NCI-H1694 treated with DMSO at 0.1 percent for 48 hours (cell line): ENCODE results near the gene NEK7.

Experiments
- DNase-seq: peaks from one replicate; lab custom pipeline; 2025; lab: John Stamatoyannopoulos, UW

The NEK7 gene

DNA sequence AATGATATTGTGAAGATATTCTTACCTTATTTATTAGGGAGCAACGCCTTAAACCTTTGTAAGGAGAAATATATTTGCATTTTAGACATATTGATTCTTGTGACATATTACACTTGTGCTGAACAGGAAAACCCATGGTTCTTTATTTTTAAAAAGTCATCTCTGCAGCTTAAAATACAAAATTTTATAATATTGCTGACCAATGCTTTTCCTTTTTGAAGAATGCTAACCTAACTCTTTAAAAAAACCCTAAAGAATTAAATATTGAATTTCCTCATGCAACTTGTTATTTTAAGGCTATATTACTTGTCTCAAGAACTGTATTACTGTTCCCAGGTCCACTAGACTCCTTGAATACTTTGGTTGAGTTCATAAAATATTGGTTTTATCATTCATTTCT is 99.0 kb downstream of the NEK7 start:
- DNase-seq: no peak

DNA sequence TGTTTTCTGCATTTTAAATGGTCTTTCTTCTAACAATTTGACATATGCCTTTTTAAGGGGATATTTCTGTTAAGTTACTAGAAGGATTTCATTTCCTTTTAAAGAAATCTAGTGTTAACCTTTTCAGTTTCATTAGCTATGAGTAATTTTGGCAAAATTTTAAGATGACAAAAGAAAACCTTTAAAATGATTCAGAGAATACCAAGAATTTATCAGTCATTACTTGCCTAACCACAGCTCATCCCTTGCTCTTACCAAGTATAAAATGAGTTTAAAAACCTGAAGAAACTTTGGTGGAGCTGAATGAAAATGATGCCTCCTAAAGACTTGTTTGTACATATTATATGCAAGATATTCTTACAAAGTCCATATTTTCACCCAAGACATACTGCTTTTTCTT is 101.7 kb downstream of the NEK7 start:
- DNase-seq: no peak

DNA sequence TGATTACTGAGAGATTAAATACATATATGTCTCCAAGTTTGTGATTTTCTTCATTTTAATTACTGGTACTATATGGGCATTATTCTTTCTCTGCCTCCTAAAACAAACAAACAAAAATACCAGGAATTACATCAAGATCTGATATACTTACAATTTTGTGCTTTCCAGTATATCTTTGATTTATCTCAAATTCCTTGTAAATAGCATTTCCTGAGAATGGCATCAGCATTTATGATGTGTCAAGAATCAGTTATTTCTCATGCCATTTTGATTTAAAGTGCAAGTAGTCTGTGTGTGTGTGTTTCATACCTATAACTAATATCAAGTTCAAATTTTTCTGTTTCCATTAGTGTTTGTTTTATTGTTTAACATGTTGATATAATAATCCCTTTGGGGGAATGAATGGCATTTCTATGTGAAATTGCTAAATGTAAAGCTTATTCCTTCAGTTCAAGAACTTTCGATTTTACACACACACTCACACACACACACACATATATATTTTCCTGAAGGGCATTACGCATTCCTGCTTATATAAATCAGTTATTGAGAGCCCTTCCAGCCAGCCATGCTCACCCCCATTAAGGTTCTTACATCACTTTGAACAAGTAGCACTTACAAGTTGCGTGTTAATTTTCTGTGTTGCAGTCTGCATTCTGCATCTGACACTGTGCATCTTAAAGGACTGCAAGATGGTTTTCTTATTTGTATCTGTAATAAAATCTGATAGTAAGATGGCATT is 102.7 kb downstream of the NEK7 start:
- DNase-seq: no peak

DNA sequence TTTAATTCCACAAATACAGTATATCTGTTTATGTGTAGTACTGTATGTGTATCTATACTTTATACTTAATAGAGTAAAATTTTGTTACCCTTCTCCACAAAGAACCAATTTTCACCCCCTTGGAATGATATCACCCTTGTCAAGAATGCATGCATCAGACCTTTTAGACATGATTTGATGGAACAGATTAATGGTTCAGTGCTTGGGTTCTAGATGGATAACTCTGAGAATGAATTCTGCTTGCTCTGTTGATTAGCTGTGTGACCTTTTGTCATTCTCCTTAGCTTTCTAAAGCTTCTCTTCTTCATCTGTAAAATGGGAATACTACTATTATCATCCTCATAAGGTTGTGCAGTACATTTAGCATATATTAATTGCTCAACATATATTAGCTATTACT is 105.1 kb downstream of the NEK7 start:
- DNase-seq: no peak

DNA sequence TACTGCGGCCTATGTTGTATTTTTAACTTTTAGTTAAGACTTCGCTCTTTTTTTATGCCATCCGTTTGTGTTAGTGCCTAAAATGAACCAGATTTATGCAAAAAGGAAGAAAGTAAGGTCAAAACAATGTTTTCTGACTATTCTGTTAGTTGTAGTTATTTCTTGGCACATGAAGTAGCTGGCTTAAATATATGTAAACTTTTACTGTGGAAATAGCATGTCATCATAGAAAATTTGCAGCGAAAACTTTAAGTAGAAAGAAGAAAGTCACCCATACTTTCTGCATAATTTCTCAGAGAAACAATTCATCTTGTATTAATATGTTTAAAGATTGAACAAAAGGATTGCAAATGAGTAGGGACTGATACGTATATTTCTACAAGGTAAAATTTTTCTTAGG is 106.4 kb downstream of the NEK7 start:
- no peak for DNase-seq

DNA sequence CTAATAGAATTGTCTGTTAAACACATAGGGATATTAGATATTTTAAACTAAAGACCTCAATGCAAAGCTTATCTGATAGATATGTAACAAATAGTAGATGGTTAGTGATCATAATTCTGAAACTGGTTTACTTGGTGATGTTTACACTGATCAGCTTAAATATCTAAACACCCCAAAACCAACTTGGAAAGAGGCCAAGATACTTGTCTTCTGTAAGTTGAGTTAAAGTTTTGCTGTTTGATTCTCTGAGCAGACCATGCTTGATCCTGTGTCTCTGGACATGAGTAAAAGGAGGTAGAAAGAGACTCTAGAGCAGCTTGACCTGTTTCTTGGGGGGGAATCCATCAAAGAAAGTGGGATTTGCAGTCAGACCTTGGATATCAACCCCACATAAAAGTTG is 107.5 kb downstream of the NEK7 start:
- no peak for DNase-seq

DNA sequence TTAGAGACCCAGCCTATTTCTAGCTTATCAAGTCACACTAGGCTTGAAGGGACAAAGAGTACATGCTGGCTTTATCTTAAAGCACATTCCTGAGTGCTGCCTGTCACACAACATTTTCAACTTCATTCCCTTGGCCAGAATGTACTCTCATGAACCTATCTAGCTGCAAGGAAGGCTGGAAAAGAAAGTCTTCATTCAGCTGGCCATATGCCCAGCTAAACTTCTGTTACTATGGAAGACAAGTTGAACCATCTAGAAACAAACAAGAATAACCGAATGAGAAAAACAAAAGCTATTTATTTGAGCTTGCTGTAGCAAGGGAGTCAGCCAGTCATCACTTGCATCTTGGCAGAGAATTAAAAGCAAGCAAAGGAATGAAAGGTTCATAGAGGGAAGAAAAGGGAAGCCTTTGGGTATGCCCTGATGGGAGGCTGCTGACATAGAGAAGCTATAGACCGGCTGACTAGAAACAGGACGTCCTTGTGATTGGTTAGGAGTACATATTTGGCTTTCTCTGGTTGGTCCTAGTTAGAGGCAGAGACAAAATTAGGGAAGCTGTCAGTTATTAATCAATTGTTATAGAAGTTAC is 108.4 kb downstream of the NEK7 start:
- DNase-seq: no peak

DNA sequence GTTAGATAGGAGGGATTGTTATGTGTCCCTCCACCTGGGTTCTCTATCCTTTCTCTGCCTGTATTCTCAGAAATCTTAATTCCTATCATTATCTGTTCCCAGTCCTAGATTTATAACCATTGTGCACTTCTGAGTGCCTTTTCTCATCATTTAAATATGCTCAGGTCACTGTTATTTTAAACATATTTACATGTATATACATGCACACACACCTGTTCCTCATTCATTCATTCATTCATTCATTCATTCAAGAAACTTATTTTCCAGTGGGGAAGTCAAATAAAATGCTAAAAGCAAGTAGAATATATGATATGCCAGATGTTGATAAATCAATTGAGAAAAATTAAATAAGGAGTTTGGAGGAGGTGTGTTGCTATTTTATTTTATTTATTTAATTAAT is 110.3 kb downstream of the NEK7 start:
- DNase-seq: no peak

DNA sequence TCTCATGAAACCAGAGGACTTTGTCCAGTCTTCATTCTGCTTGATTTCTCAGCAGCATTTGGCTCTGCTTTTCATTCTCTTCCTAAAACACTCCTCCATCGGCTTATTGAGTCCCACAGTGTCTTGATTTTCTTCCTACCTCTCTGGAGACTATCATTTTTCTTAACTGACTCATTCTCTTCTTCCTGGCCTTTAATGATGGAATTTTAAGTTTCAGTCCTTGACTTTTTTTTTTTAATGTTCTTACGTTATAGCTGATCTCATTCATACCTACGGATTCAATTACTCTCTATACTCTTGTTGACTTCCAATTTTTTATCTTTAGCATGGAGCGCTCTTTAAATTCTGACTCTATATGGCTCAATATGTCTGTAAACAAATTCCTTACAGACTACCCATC is 111.1 kb downstream of the NEK7 start:
- DNase-seq: no peak

DNA sequence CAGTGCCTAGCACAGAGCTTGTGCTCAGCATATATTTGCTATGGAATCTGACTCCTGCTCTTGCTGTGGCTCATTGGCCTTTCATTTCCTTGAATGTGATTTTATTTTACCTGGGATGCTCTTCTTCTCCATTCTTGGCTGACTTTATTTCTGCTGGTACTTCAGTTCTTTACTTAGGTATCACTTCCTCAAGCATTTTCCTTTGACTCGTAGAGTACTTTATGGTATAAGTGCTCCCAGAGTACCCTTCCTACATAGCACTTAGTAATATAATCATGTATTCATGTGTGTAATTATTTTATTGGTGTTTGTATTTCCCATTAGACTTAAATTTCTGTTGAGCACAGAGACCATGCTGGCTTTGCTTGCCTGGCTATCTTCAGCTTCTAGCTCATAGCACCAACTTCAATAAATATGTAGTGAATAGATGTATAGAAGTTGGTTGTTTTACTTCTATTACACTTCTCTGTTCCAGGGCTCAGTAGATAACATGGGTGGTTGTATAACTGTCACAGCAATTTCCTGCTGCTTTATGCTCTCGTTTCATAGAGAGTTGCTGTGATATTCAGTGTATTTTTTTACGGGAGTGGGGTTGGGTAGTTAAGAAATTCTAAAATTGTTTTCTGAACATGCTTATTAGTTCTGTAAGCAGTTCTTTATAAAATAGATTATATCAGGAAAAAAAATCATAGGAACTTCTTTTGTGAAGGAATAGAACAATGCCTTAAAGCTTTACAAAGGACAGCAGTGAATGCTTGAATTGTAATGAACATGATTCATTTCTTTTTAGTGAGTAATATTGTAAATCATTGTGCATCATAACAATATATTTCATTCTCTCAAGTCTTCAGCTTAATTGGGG is 112.2 kb downstream of the NEK7 start:
- DNase-seq: no peak

DNA sequence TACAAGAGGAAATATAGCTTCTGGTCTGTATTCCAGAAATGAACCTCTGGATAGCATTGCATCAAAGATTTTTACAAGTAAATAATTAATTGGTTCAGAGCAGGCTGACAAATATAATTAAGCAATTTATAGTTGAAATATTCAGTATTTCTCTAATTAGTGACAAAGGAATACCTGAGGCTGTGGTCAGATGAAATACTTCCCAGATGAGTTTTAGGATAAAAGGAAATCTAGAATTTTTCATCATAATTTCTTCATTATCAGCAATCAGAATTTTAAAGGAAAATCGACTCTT is 112.8 kb downstream of the NEK7 start:
- no peak for DNase-seq

DNA sequence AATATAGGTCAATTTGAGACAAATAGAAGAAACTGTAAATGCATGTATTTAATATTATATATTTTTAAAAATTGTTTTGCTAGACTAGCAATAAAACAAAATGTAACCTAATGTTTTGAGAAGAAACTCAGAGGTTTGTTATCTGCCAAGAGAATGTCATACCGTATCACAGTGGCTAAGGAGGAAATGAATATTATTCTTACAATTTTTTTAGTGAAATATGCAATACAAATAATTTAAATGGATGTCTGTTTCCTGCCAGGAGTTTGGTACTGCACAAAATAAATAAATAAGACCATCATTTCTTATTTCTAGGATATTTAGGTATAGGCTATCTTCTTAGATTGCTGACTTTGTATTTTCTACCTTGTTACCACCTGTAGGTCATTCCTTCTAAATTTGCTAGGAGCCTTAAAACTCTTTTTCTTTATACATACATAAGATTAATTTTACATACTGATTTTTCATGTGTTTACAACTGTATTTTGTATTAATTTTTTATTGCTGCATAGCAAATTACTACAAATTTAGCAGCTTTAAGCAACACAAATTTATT is 113.6 kb downstream of the NEK7 start:
- DNase-seq: no peak

DNA sequence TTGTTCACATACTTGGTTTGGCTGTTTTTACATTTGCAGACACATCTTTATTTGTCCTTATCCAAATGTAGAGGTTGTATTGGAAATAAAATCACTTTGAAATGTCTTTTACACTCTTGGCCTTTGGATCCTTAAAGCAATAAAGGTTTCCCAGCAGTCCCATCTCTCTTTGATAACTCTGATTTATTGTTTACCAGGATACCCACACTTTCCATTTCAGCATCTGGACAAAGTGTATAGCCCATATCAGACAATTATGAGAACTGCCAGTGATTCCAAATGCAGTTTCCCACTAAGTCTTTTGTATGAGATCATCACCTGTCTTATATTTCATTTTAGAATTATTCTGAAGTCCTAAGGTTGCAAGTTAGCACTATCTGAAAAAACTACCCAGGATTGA is 114.7 kb downstream of the NEK7 start:
- no peak for DNase-seq

DNA sequence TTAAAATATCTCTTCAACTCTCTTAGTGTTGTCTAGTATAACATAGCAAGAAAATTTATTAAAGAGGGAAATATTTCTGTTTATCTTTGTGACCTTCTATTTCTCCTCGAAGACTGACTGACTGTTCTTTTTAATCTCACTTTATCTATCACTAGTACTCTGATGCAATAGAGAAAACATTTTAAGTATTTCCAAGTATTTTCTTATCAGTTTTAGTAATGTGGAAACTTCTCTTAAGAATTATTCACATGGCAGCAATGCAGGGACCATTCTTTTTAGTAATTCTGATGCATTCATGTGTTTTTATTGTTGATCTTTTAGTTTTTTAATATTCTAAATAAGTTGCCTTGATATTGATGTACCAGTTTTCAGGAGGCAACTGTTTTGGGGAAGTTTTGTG is 115.7 kb downstream of the NEK7 start:
- DNase-seq: no peak

DNA sequence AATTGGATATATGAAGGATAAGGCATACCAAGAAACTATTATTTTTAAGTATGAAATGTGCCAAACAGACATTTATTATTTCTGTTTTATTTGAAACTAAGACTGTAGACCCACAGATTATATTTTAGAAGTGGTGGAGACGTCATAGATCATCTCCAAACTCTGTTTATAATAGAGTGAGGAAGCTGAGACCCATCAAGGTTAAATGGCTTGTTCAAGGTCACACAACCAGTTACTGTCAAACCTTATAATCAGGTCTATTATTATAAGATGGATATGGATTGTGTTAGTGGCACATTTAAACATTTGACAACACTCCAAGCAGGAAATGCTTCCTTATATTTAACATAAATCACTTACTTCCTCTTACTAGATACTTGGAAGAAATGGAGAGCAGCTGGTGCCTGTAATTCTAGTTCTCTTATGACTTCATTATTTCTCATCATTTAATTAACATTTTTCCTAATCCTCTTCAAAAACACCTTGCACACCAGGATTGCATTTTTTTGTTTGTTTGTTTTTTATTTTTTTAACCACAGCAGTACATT is 117.0 kb downstream of the NEK7 start:
- no peak for DNase-seq

DNA sequence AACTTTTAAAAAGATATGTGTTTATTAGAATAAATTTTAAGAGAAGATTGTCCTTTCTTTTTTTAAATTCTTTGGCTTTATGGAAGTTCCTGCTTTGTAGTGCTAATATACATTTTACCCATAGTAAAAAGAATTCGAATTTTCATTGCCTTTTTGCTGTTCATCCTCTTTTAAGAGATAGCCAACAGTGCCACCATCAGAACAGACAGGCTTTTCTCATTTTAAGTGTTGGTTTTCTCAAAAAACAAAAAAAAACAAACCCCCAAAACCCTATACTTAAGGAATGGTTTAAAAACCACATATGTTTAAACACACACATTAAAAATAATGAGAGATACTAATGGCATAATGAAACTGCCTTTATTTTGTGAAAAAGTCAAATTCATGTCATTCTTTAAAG is 118.8 kb downstream of the NEK7 start:
- no peak for DNase-seq

DNA sequence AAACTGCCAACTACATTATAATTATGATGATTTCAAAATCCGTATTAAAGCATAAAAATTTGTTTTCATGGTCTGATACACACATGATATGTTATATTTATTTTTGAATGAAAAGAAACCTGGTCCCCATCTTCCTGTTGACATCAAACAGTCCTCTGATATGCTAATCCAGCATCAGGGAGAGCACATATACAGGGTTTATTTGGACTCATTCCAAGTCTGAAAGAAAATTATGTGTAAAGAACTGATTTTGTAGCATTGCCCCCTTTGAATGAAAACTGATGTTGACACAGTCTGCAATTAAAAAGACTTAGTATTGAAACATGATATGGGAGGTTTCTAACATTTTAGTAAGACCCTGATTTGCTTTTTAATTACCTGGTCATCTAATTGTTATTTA is 119.4 kb downstream of the NEK7 start:
- no peak for DNase-seq

DNA sequence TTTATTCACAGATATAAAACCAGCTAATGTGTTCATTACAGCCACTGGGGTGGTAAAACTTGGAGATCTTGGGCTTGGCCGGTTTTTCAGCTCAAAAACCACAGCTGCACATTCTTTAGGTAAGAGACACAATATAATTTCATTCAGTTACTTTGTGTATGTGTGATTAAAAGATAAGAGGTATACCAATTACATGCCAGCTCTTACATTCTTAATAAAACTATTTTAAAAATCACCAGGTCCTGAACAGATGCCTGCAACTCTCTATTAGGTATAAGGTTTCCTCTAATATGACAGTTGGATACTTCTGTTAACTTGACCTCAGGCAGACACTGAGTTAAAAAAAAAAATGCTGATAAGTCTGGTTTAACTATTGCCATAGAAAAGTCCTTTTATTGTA is 122.1 kb downstream of the NEK7 start:
- DNase-seq: no peak

DNA sequence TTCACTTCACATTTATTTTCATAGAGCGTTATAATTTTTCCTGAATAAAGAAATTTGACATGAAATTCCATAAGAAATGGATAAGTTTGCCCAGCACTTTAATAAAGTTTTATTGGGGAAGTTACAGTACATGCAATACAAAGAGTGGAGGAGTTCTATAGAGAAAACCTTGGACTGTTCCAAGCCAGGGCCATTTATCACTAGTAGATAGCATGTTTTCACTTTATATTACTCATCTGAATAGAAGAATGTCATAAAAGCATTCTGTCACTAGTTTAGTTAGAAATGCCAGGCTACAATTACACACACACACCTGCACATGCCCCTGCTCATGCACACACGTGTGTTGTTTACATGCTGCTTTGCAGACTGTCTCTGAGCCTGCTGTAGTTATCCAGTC is 123.3 kb downstream of the NEK7 start:
- no peak for DNase-seq

DNA sequence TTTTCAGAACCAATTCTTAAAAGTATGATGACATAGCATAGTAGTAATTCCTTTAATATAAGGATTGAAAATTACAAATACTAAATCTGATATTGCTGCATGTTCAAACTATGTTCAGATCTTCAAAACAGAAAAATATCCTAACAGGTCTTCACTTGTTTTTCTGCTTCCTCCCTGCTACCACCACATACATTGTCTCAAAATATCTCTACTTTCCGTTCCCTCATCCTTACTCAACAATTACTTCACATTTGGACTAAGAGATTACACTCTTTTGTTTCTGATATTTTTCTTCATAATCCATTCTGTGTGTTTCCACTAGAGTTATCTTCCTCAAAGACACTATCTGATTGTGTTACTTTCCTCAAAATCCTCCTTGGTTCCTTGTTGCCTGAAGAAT is 125.1 kb downstream of the NEK7 start:
- no peak for DNase-seq

DNA sequence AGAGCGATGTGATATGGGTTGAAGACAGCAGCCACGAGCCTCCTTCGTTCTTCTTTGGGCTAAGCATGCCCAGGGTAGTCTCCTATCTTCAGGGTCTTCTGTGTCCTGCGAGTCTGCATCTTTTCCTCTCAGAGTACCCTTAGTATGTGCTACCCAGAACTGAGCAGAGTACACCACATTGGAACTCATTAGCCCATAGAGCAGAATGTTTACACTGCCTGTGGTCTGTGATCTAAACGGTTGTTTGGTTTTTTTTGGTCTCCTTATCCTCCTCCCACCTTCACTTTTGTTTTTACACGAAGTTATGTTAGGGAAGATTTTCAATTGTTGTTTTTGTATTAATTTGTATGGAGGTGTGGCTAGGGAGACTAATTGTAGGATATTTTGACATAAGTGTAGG is 126.4 kb downstream of the NEK7 start:
- DNase-seq: no peak

DNA sequence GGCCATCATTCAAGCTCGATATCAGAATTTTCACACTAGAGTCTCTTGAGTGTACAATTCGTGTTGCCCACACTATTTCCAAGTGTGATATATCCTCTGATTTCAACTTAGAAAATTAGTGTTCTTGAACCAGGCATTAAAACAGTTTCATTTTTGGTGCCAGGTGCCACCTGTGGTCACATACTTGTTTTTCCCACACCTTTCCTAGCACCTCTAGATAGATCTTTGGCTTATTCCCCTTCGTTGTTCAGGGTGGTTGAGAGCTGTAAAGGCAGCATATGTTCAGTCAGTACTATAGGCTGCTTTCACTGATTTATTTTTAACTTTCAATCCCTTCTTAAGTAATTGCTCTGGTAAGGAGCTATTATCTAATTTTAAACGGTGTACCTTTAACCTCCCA is 131.1 kb downstream of the NEK7 start:
- no peak for DNase-seq
